IMR-90 (cell line): ENCODE data around the gene TCF7. TPM values are rescaled to one million over a fixed set of nuclear protein-coding genes. Genes with fewer than 3 reads are reported as not detected.

Experiments used
- ATAC-seq: fragments of 200-7000 bp; cut with Tn5 transposase; 2 replicates; pipeline ENCODE4 v1.9.1; 2020; ENCODE audit warnings: low read depth, mild to moderate bottlenecking, moderate library complexity
- BruUV-seq: library from RNA; stranded (reverse); fragments of 400-500 nt; replicated peaks from 2 replicates; lab custom pipeline; 2021; lab: Mats Ljungman, UMichigan
- CTCF ChIA-PET: fragments of 300-600 bp; formaldehyde crosslinking; extraction: SDS; loops from one replicate; lab custom pipeline; 2021; ENCODE audit warnings: antibody characterized with exemption; lab: Yijun Ruan, JAX
- POLR2A ChIA-PET: fragments of 300-600 bp; sonication (Branson Sonifier 250); formaldehyde crosslinking; loops from one replicate; lab custom pipeline; 2022; ENCODE audit warnings: antibody characterized with exemption; ENCODE audit not compliant: unreplicated experiment; lab: Charles Lee
- DNase-seq: peaks from one replicate; pipeline ENCODE4 v3.0.0; 2013
- H2AFZ ChIP-seq: replicated peaks from 2 replicates; pipeline ENCODE3; 2013; ENCODE audit warnings: low read length, mild to moderate bottlenecking; ENCODE audit not compliant: poor library complexity
- H2AK5ac ChIP-seq: 2 replicates; pipeline ENCODE4 v1.6.1; 2013; ENCODE audit warnings: low read depth, low read length, inconsistent platforms
- H2AK9ac ChIP-seq: replicated peaks from 2 replicates; pipeline ENCODE3; 2013; ENCODE audit warnings: mild to moderate bottlenecking, low read depth, low read length, moderate library complexity; ENCODE audit not compliant: poor library complexity
- H2BK120ac ChIP-seq: 2 replicates; pipeline ENCODE4 v1.6.1; 2013; ENCODE audit warnings: low read depth, low read length, inconsistent platforms
- H2BK15ac ChIP-seq: 3 replicates; pipeline ENCODE4 v1.6.1; 2013; ENCODE audit warnings: low read depth, low read length, inconsistent platforms
- H2BK20ac ChIP-seq: 2 replicates; pipeline ENCODE4 v1.6.1; 2013; ENCODE audit warnings: low read depth, mild to moderate bottlenecking, inconsistent platforms, low read length, moderate library complexity
- H2BK5ac ChIP-seq: 2 replicates; pipeline ENCODE4 v1.6.1; 2013; ENCODE audit warnings: mild to moderate bottlenecking, low read depth, low read length, inconsistent platforms; ENCODE audit not compliant: poor library complexity, severe bottlenecking
- H3K14ac ChIP-seq: replicated peaks from 2 replicates; pipeline ENCODE4 v1.6.1; 2013; ENCODE audit warnings: low read depth, low read length, inconsistent platforms
- H3K18ac ChIP-seq: 2 replicates; pipeline ENCODE4 v1.6.1; 2013; ENCODE audit warnings: low read depth, low read length, control low read depth
- H3K23ac ChIP-seq: 2 replicates; pipeline ENCODE4 v1.6.1; 2013; ENCODE audit warnings: low read depth, low read length, inconsistent platforms
- H3K27ac ChIP-seq: 2 replicates; pipeline ENCODE4 v1.5.1; 2013; ENCODE audit warnings: mild to moderate bottlenecking, control low read depth, low read length; ENCODE audit not compliant: insufficient read depth
- H3K27me3 ChIP-seq: 2 replicates; pipeline ENCODE4 v1.6.1; 2013; ENCODE audit warnings: low read length; ENCODE audit not compliant: control insufficient read depth, insufficient read depth
- H3K36me3 ChIP-seq: 2 replicates; pipeline ENCODE4 v1.6.1; 2013; ENCODE audit warnings: low read length, mixed read lengths; ENCODE audit not compliant: control insufficient read depth, insufficient read depth
- H3K4ac ChIP-seq: 2 replicates; pipeline ENCODE4 v1.6.1; 2013; ENCODE audit warnings: low read depth, low read length, inconsistent platforms
- H3K4me1 ChIP-seq: 2 replicates; pipeline ENCODE4 v1.6.1; 2013; ENCODE audit warnings: low read length, mixed read lengths; ENCODE audit not compliant: control insufficient read depth, insufficient read depth
- H3K4me2 ChIP-seq: 2 replicates; pipeline ENCODE4 v1.6.1; 2013; ENCODE audit warnings: low read depth, mild to moderate bottlenecking, control low read depth, low read length, moderate library complexity
- H3K4me3 ChIP-seq: 2 replicates; pipeline ENCODE4 v1.5.1; 2013; ENCODE audit warnings: low read depth, mild to moderate bottlenecking, control low read depth, low read length, moderate library complexity; ENCODE audit not compliant: insufficient read depth
- H3K56ac ChIP-seq: 2 replicates; pipeline ENCODE4 v1.6.1; 2013; ENCODE audit warnings: low read length, inconsistent platforms; ENCODE audit not compliant: insufficient read depth; ENCODE audit errors: extremely low read depth
- H3K79me1 ChIP-seq, 2 experiments: 2 replicates each; pipeline ENCODE4 v1.6.1; 2013; ENCODE audit warnings: low read length in 2 of 2, inconsistent platforms in 1 of 2, low read depth in 1 of 2
- H3K9ac ChIP-seq: 2 replicates; pipeline ENCODE4 v1.6.1; 2013; ENCODE audit warnings: low read depth, low read length, control low read depth
- H3K9me1 ChIP-seq: 2 replicates; pipeline ENCODE4 v1.6.1; 2013; ENCODE audit warnings: low read length, inconsistent platforms; ENCODE audit not compliant: insufficient read depth
- H3K9me3 ChIP-seq: 2 replicates; pipeline ENCODE4 v1.6.1; 2013; ENCODE audit warnings: low read length; ENCODE audit not compliant: control insufficient read depth, insufficient read depth
- H4K20me1 ChIP-seq: 2 replicates; pipeline ENCODE4 v1.6.1; 2013; ENCODE audit warnings: low read length, inconsistent platforms; ENCODE audit not compliant: insufficient read depth
- H4K5ac ChIP-seq: 2 replicates; pipeline ENCODE4 v1.6.1; 2013; ENCODE audit warnings: mild to moderate bottlenecking, low read depth, low read length, control low read depth
- H4K8ac ChIP-seq, 2 experiments: 2 replicates each; pipeline ENCODE4 v1.6.1; 2013; ENCODE audit warnings: low read depth in 2 of 2, low read length in 2 of 2, control low read depth in 1 of 2, inconsistent platforms in 1 of 2
- H4K91ac ChIP-seq: 2 replicates; pipeline ENCODE4 v1.6.1; 2013; ENCODE audit warnings: low read depth, low read length, inconsistent platforms; ENCODE audit not compliant: insufficient read depth
- MXI1 ChIP-seq: IDR thresholded peaks from 2 replicates; pipeline ENCODE4 v1.6.1; 2012; ENCODE audit warnings: low read depth, mild to moderate bottlenecking, low read length, moderate library complexity, borderline replicate concordance
- NFE2L2 ChIP-seq: fragments of 150-350 bp; IDR thresholded peaks from 2 replicates; pipeline ENCODE4 v1.6.1; 2016; ENCODE audit warnings: low read depth, mild to moderate bottlenecking, low read length
- RFX5 ChIP-seq: IDR thresholded peaks from 2 replicates; pipeline ENCODE4 v1.8.0; 2012; ENCODE audit warnings: low read depth, mild to moderate bottlenecking, low read length, moderate library complexity
- WGBS, 2 experiments: methylation state at CpG; one replicate each; pipeline versions ENCODE4 v1.1.5 to v1.1.7; 2013; ENCODE audit warnings: missing lambda C conversion rate in 2 of 2; ENCODE audit not compliant: insufficient read length in 1 of 2; ENCODE audit errors: extremely low coverage in 2 of 2; 5-methylcytosine and 5-hydroxymethylcytosine counted together
- dilution Hi-C: fragments of 300-500 bp; cut with HindIII; formaldehyde crosslinking; loops from one replicate; pipeline ENCODE4 v1.14.3; 2018; ENCODE audit warnings: low sequenced_read_pairs; ENCODE audit not compliant: unreplicated experiment
- in situ Hi-C: fragments of 300-500 bp; cut with MboI; formaldehyde crosslinking; loops from 3 replicates; pipeline ENCODE4 v1.14.3; 2019; ENCODE audit warnings: low sequenced_read_pairs, inconsistent platforms, mixed read lengths
- intact Hi-C: fragments of 100-400 bp; cut with micrococcal nuclease; formaldehyde crosslinking; loops from 2 replicates; pipeline ENCODE4 v1.10.0; 2022
- polyA plus RNA-seq, 3 experiments: library from polyadenylated mRNA; depleted of rRNA; stranded (reverse); fragments of >200 nt; gene quantifications; 2 replicates each; pipeline ENCODE4 v1.2.3, GENCODE V29; 2012; ENCODE audit warnings: low replicate concordance in 1 of 3
- total RNA-seq: library from RNA; depleted of rRNA; stranded (reverse); fragments of >200 nt; gene quantifications from 2 replicates; pipeline ENCODE4 v1.2.3, GENCODE V29; 2012

Gene TCF7
- total and polyA plus RNA-seq, 2 of the 4 experiments (the other 2 are of a cell fraction) = 1.3 to 3.4 TPM

DNA sequence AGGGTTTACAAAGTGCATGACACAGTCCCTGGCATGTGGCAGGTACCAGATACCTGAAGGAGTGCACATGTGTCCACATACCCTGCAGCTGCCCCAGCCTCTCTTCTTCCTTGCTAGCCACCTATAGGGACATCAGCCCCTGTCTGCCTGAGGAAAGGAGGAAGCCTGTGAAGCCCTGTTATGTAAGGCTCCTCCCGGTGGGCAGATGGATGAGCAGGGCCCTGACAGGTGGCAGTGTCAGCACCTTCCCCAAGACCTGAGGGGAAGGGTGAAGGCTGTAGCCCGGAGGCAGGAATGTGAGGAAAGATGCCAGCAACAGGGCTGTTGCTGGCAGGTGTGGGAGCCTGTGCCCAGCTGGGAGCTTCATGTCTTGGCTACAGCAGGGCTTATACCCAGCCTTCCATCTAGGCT, 21.7 kb downstream of the TCF7 start:
- Histone ChIP-seq H3K4me2 (no peak overlapping the region), H4K20me1 (peaks cover 60% of the 10 kb centered on the region), H2BK5ac (no peak overlapping the region), H3K36me3 (peaks cover 47% of the 10 kb centered on the region), H3K4ac (no peak overlapping the region), H2AK9ac (peak overlapping the region; percentile 45), H3K4me1 (peaks cover 13% of the 10 kb centered on the region), H3K4me3 (no peak overlapping the region), H3K79me1 (peaks cover 43 to 95% of the 10 kb centered on the region in 2 experiments), H2BK120ac (no peak overlapping the region), H3K27ac (no peak overlapping the region), H2AFZ (no peak overlapping the region), H2BK15ac (no peak overlapping the region), H3K18ac (no peak overlapping the region), H3K14ac (no peak overlapping the region), H3K9ac (no peak overlapping the region), H4K8ac (no peak overlapping the region), H3K56ac (no peak overlapping the region), H2BK20ac (no peak overlapping the region), H4K5ac (no peak overlapping the region), H3K9me1 (peaks cover 10% of the 10 kb centered on the region; the same call in 1 of the 2 replicates), H3K27me3 (no peaks in the 10 kb centered on the region), H4K91ac (no peak overlapping the region), H3K9me3 (no peaks in the 10 kb centered on the region), H2AK5ac (no peak overlapping the region), H3K23ac (no peak overlapping the region)
- dilution Hi-C loops (no loop called here), intact Hi-C loops (no loop called here), in situ Hi-C loops (loop anchor here (5.0 kb wide), 1 partner anchor 94 kb away; no protein-coding TSS in a partner anchor)
- ATAC-seq (no peak), DNase-seq (no peak)
- TF ChIP-seq NFE2L2 (no peak), RFX5 (0 out of 2 replicates have a peak, but pooled peaks have one; percentile 8), MXI1 (no peak)
- CTCF ChIA-PET = interaction anchor here (0.6 to 1.1 kb wide), 2 partner anchors 9 to 97 kb away, joined by 3 to 4 read pairs; no protein-coding TSS in a partner anchor
- no TSS peak for BruUV-seq
- POLR2A ChIA-PET = no interaction called here
- no CpG with 5 or more reads among the region's 2 CpGs for WGBS, 2 experiments
